ENCODE measurements around the gene NOC4L.
"Not testable (repeated sequence)": the region's sequence is repeated elsewhere in the genome, so short reads cannot be mapped to it uniquely, and the experiment has no call there.

The NOC4L gene

DNA sequence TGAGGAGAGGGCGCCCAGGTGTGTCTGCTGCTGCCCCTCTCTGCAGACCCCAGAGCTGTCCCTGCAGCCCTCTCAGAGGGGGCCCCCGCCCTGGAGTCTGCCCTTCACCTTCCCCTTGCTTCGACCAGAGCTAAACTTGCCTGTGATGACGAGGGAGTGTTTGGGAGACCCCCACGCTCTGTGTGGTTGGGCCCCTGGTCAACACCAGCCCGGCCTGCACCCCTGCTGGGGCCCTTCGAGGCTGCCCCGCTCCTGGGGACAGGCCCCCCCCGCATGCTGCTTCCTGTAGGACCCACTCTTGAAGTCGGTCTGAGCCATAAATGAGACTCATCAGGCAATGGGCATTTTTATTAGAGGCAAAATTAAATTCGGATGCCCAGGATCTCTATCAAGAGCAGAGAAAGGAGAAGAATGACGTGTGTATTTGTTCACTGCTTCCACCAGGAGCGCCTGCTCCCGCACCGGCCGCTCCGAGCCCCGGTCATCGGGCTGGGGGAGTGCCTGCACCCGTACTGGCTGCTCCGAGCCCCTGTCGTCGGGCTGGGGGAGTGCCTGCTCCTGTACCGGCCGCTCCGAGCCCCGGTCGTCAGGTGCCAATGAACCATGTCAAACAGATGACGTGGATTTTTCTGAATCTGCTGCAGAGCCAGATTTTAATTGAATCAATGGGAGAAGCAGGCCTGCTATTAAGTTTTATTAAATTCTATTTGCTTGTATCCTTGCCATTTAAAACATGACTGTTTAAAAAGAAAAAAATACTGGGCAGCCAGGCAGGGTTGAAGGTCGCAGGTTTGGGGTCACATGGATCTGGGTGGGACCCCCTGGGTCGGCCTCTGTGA is 47.7 kb downstream of the NOC4L start:
- TF ChIP-seq, protein P1, sequence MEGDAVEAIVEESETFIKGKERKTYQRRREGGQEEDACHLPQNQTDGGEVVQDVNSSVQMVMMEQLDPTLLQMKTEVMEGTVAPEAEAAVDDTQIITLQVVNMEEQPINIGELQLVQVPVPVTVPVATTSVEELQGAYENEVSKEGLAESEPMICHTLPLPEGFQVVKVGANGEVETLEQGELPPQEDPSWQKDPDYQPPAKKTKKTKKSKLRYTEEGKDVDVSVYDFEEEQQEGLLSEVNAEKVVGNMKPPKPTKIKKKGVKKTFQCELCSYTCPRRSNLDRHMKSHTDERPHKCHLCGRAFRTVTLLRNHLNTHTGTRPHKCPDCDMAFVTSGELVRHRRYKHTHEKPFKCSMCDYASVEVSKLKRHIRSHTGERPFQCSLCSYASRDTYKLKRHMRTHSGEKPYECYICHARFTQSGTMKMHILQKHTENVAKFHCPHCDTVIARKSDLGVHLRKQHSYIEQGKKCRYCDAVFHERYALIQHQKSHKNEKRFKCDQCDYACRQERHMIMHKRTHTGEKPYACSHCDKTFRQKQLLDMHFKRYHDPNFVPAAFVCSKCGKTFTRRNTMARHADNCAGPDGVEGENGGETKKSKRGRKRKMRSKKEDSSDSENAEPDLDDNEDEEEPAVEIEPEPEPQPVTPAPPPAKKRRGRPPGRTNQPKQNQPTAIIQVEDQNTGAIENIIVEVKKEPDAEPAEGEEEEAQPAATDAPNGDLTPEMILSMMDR (conservative IDR thresholded peaks at IDR 0.05; ENCODE audit: low read depth, low read length), result no peak
- H3K4me3 ChIP-seq (ENCODE audit: low read length), result no peak overlapping the region
- DNase-seq (ENCODE audit: low read depth), result no peak

DNA sequence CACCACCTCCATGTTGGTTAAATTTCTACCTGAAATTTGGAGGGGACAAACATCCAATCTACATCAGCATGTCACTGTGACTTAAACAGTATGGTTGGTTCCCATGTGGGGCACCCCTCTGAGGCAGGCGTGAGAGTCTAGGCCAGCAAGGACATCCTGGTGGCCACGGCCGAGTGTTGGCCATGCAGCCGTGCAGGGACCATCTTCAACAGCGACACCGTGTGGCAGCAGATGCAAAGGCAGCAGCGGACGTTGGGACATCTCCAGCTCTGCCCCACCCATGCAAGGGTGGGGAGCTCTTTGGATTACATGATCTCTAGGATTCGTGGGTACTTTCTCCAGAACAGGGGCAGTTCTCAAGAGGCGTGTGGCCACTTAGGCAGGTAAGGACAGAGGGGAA is 49.8 kb downstream of the NOC4L start:
- no peak overlapping the region for H3K4me3 ChIP-seq (ENCODE audit: low read length)
- DNase-seq (ENCODE audit: low read depth), result no peak
- TF ChIP-seq, protein P1 (conservative IDR thresholded peaks at IDR 0.05; ENCODE audit: low read depth, low read length), result peak; percentile 41

DNA sequence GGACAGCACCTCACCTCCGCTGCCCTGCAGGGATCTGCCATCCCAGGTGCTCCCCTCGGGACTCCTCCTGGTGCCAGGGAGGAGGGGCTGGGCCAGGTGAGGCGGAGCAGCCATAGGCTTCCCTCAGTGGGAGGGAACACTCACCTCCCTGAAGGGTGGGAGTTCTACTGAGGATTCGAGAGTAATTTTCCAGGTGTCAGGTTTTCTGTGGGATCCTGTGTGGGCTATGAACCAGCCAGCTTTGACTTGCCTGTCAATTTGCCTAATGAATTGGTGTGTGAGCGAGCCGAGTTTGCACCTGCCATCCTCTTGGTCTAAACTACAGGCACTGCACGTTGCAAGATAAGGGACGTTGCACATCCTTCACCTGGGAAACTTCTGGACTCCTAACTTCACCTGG is 50.3 kb downstream of the NOC4L start:
- no peak overlapping the region for H3K4me3 ChIP-seq (ENCODE audit: low read length)
- DNase-seq (ENCODE audit: low read depth), result no peak
- TF ChIP-seq, protein P1 (conservative IDR thresholded peaks at IDR 0.05; ENCODE audit: low read depth, low read length), result no peak

DNA sequence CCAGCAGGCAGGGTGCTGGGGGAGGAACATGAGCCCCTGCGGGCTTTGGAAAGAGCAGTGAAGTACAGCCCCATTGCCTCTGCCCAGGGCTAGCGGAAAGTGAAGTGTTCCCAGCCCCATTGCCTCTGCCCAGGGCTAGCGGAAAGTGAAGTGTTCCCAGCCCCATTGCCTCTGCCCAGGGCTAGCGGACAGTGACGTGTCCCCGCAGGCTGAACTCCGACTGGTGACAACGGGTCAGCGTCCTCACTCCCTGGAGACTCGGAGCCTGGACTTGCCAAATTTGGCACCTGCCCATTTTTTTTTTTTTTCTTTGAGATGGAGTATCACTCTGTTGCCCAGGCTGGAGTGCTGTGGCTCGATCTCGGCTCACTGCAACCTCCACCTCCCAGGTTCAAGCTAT is 51.0 kb downstream of the NOC4L start:
- H3K4me3 ChIP-seq (ENCODE audit: low read length); DNase-seq (ENCODE audit: low read depth): not testable (repeated sequence)

DNA sequence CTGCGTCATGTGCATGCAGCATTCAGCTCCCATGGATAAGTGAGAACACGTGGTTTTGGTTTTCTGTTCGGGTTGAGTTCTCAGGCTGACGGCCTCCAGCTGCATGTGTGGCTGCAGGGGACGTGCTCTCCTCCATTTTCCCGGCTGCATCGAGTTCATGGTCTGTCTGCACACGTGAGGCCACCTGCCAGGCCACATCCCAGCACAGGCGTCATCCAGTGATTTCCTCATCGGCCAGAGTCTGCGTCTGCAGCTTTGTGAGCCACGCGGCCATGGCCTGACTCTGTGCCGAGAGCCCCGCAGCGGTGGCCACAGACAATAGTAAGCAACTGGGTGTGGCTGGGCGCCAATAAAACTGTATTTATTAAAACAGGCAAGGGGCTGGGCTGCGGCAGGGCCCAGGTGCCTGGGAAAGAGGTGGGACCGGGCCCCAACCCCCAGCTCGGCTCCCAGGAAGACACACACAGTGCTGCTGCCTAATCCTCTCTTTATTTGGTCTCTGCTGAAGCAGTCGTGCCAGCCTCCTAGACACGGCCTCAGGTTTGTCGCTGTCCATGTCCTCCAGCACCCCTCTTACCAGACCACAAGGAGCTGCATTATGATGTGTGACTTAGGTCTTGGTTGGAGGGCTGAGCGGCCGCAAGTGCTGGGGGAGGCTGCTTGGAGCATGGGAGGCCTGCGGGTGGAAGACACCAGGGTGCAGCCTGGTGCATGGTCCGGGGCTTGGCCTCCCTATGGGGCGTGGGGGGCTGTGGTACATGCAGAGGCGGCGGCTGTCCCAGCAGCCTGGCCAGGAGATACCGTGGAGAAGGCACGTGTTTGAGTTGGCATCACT is 52.0 kb downstream of the NOC4L start:
- DNase-seq (ENCODE audit: low read depth), result no peak
- TF ChIP-seq, protein P1 (conservative IDR thresholded peaks at IDR 0.05; ENCODE audit: low read depth, low read length), result no peak
- no peak overlapping the region for H3K4me3 ChIP-seq (ENCODE audit: low read length)

DNA sequence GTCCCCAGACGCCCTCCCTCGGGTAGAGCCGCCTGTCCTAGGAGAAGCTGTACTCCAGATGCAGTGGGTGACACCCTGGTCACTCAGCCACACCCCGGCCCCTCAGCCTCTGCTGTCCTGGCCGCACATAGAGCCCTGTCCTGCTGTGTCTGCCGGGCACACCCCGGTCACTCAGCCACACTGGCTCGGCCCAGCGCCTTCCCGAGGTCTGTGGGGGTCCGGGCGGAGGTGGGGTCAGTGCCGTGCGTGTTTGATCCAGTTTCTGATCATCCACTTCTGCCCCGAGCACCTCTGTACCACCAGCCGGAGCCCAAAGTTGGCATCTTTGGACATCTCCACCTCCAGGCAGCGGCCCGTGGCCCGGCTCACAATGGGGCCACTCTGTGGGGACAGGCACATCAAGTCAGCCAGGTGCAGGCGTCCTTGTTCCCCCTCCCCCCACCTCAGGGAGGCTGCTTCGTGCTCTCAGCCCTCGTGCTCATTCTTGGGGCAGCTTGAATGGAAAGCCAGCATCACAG is 52.7 kb downstream of the NOC4L start:
- no peak overlapping the region for H3K4me3 ChIP-seq (ENCODE audit: low read length)
- TF ChIP-seq, protein P1 (conservative IDR thresholded peaks at IDR 0.05; ENCODE audit: low read depth, low read length), result no peak
- DNase-seq (ENCODE audit: low read depth), result no peak

DNA sequence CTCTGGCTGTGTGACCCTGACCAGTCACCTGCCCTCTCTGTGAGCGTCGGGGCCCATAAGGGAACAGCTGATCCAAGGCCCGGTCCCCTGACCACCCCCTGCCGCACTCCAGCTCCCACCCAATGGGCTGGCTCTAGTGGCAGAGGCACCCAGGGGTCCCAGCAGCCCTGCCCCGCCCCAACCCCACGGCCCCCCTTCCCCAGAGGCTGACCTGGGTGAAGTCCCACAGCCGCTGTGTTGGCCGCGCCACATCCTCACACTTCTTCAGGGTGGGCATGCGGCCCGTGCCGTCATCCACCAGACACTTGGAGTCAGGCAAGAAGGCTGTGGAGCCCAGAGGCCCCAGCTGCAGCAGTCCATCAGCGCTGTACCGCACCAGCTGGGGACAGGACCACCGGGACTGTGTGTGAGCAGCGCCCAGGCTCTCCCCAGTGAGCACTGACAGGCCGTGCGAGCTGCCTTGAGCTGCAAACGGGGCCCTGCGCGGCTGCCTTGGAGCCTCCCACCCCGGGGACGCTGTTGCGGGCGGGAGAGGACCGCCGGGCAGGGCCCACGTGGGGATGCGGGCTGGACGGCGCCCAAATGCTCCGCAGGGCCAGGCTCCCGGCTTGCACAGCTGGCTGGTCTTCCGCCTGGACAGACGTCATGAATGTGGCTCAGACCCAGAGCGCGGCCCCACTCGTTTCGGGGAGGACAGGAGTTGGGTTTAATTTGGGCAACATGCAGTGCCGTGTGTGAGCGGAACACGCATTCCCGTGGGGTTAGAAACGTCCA is 53.5 kb downstream of the NOC4L start:
- TF ChIP-seq, protein P1 (conservative IDR thresholded peaks at IDR 0.05; ENCODE audit: low read depth, low read length), result no peak
- no peak overlapping the region for H3K4me3 ChIP-seq (ENCODE audit: low read length)
- DNase-seq (ENCODE audit: low read depth), result no peak

All from retinal pigment epithelial cell (primary cell).